ENCODE results near the gene SPACA7. TPM values are rescaled to one million over a fixed set of nuclear protein-coding genes. Genes with fewer than 3 reads are reported as not detected.

Gene SPACA7
- total and polyA plus RNA-seq, 11 donors: not detected

DNA sequence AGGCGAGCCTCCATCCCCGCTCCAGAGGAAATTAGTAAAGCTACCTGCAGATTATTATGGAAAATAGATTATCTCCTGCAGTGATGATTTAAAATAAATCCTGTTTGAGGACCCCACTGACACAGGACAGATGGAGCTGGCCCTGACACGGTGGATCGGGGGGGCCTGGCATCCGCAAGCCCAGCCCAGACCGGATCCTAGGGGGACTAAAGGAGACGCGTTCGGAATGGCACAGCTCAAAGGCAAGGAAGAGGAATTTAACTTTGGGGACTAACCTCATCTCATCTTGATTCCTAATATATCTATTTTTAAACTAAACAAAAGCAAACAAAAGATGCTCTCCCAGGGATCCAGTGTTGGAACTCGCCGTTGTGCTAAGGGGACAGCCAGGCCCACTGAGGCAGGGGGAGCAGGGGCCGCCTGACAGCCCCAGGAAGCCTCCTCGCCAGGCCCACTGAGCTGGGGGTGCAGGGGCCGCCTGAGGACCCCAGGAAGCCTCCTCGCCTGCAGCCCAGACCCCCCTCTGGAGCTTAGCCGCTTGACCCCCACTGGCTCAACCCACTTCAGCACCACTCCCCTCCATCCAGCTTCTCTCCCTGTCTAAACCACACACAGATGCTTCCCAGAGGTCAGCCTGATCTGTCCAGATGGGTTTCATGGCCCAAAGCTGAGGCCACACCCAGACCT is 78.6 kb downstream of the SPACA7 start:
- no peak for ATAC-seq
- Histone ChIP-seq H3K4me3 (no peak overlapping the region), H3K27ac (no peak overlapping the region), H3K9me3 (peaks cover 0 to 14% (median 4%) of the 10 kb centered on the region in 12 donors), H3K27me3 (peaks cover 0 to 10% (median 0%) of the 10 kb centered on the region in 9 donors), H3K4me1 (no peaks in the 10 kb centered on the region), H3K36me3 (no peaks in the 10 kb centered on the region)
- DNase-seq: peak in 1 of 5 donors; percentile 32
- intact Hi-C loops (cut with DNase I): no loop called here
- WGBS, 4 donors: 76 to 94% (median 78%) methylated on average over 11 to 16 of the region's 16 CpGs
- TF ChIP-seq, protein P1, sequence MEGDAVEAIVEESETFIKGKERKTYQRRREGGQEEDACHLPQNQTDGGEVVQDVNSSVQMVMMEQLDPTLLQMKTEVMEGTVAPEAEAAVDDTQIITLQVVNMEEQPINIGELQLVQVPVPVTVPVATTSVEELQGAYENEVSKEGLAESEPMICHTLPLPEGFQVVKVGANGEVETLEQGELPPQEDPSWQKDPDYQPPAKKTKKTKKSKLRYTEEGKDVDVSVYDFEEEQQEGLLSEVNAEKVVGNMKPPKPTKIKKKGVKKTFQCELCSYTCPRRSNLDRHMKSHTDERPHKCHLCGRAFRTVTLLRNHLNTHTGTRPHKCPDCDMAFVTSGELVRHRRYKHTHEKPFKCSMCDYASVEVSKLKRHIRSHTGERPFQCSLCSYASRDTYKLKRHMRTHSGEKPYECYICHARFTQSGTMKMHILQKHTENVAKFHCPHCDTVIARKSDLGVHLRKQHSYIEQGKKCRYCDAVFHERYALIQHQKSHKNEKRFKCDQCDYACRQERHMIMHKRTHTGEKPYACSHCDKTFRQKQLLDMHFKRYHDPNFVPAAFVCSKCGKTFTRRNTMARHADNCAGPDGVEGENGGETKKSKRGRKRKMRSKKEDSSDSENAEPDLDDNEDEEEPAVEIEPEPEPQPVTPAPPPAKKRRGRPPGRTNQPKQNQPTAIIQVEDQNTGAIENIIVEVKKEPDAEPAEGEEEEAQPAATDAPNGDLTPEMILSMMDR (IDR thresholded peaks at IDR 0.05): no peak
- no peak for TF ChIP-seq POLR2A (IDR thresholded peaks at IDR 0.05)

- TF ChIP-seq, protein P1 (IDR thresholded peaks at IDR 0.05): no peak
- TF ChIP-seq POLR2A (IDR thresholded peaks at IDR 0.05): no peak
- no peak for ATAC-seq
- DNase-seq: peak in 1 of 5 donors; percentile 40
- intact Hi-C loops (cut with DNase I): no loop called here
- no peak overlapping the region for H3K27ac ChIP-seq
- H3K36me3 ChIP-seq: no peaks in the 10 kb centered on the region
- peaks cover 0 to 10% (median 0%) of the 10 kb centered on the region in 9 donors for H3K27me3 ChIP-seq
- H3K4me1 ChIP-seq: no peaks in the 10 kb centered on the region
- peaks cover 0 to 18% (median 7%) of the 10 kb centered on the region in 12 donors for H3K9me3 ChIP-seq
- WGBS, 4 donors: 80 to 86% (median 82%) methylated on average over 16 to 17 of the region's 17 CpGs
- no peak overlapping the region for H3K4me3 ChIP-seq
These were observed 79.4 kb downstream of the SPACA7 start for GRCh38 chr13:112455476-112456059.

GRCh38 chr13:112456138-112457056 is 80.2 kb downstream of the SPACA7 start:
- peaks cover 0 to 8% (median 0%) of the 10 kb centered on the region in 9 donors for H3K27me3 ChIP-seq
- intact Hi-C loops (cut with DNase I): no loop called here
- DNase-seq: peak in 1 of 5 donors; percentile 25

More at GRCh38 chr13:112456138-112457056, 80.2 kb downstream of the SPACA7 start:
- 77 to 83% (median 79%) methylated on average over 22 of the region's 22 CpGs for WGBS, 4 donors
- H3K36me3 ChIP-seq: no peaks in the 10 kb centered on the region
- no peaks in the 10 kb centered on the region for H3K4me1 ChIP-seq
- H3K27ac ChIP-seq: no peak overlapping the region
- TF ChIP-seq POLR2A (IDR thresholded peaks at IDR 0.05): no peak
- TF ChIP-seq, protein P1 (IDR thresholded peaks at IDR 0.05): no peak
- H3K9me3 ChIP-seq: peaks cover 0 to 20% (median 7%) of the 10 kb centered on the region in 12 donors
- no peak for ATAC-seq
- H3K4me3 ChIP-seq: no peak overlapping the region
